ENCODE results near the gene ZNF664. TPM values are rescaled to one million over a fixed set of nuclear protein-coding genes. Genes with fewer than 3 reads are reported as not detected.

The ZNF664 gene
- total RNA-seq, 1 donor from 2014 or later = 25.1 TPM

- H3K9me3 ChIP-seq (ENCODE audit: control insufficient read depth in 3 of 3, low read length in 3 of 3) = no peaks in the 10 kb centered on the region
- peaks cover 15 to 27% (median 19%) of the 10 kb centered on the region in 3 donors for H3K36me3 ChIP-seq (ENCODE audit: control insufficient read depth in 3 of 3, insufficient read depth in 3 of 3, low read length in 3 of 3)
- no peaks in the 10 kb centered on the region for H3K4me1 ChIP-seq (ENCODE audit: control insufficient read depth in 3 of 3, insufficient read depth in 3 of 3, low read length in 3 of 3)
These were observed 38.2 kb upstream of the ZNF664 start for GRCh38 chr12:123934829-123935228.

GRCh38 chr12:123935956-123936355 lies 37.1 kb upstream of the ZNF664 start:
- peaks cover 21 to 34% (median 25%) of the 10 kb centered on the region in 3 donors for H3K36me3 ChIP-seq (ENCODE audit: control insufficient read depth in 3 of 3, insufficient read depth in 3 of 3, low read length in 3 of 3)

More at GRCh38 chr12:123934829-123935228, 38.2 kb upstream of the ZNF664 start:
- H3K27ac ChIP-seq (ENCODE audit: low read depth, low read length) = no peak overlapping the region
- peaks cover 0 to 6% (median 1%) of the 10 kb centered on the region in 3 donors for H3K27me3 ChIP-seq (ENCODE audit: control insufficient read depth in 3 of 3, insufficient read depth in 3 of 3, low read length in 3 of 3)
- no peak overlapping the region for H3K9ac ChIP-seq (ENCODE audit: low read depth in 1 of 3, low read length in 3 of 3)
- H3K4me3 ChIP-seq (ENCODE audit: low read length in 3 of 3) = no peak overlapping the region

GRCh38 chr12:123936471-123936870 lies 36.5 kb upstream of the ZNF664 start:
- H3K9me3 ChIP-seq (ENCODE audit: control insufficient read depth in 3 of 3, low read length in 3 of 3) = no peaks in the 10 kb centered on the region
- no peak overlapping the region for H3K27ac ChIP-seq (ENCODE audit: low read depth, low read length)
- H3K9ac ChIP-seq (ENCODE audit: low read depth in 1 of 3, low read length in 3 of 3) = peak overlapping the region in 1 of 3 donors; percentile 6
- no peaks in the 10 kb centered on the region for H3K4me1 ChIP-seq (ENCODE audit: control insufficient read depth in 3 of 3, insufficient read depth in 3 of 3, low read length in 3 of 3)
- no peak overlapping the region for H3K4me3 ChIP-seq (ENCODE audit: low read length in 3 of 3)
- peaks cover 27 to 38% (median 27%) of the 10 kb centered on the region in 3 donors for H3K36me3 ChIP-seq (ENCODE audit: control insufficient read depth in 3 of 3, insufficient read depth in 3 of 3, low read length in 3 of 3)
- peaks cover 0 to 2% (median 0%) of the 10 kb centered on the region in 3 donors for H3K27me3 ChIP-seq (ENCODE audit: control insufficient read depth in 3 of 3, insufficient read depth in 3 of 3, low read length in 3 of 3)

More at GRCh38 chr12:123935956-123936355, 37.1 kb upstream of the ZNF664 start:
- no peak overlapping the region for H3K27ac ChIP-seq (ENCODE audit: low read depth, low read length)
- peaks cover 0 to 6% (median 0%) of the 10 kb centered on the region in 3 donors for H3K27me3 ChIP-seq (ENCODE audit: control insufficient read depth in 3 of 3, insufficient read depth in 3 of 3, low read length in 3 of 3)
- peak overlapping the region in 1 of 3 donors; percentile 6 for H3K9ac ChIP-seq (ENCODE audit: low read depth in 1 of 3, low read length in 3 of 3)
- no peak overlapping the region for H3K4me3 ChIP-seq (ENCODE audit: low read length in 3 of 3)
- H3K4me1 ChIP-seq (ENCODE audit: control insufficient read depth in 3 of 3, insufficient read depth in 3 of 3, low read length in 3 of 3) = no peaks in the 10 kb centered on the region
- H3K9me3 ChIP-seq (ENCODE audit: control insufficient read depth in 3 of 3, low read length in 3 of 3) = no peaks in the 10 kb centered on the region

- Histone ChIP-seq H3K9ac (ENCODE audit: low read depth in 1 of 3, low read length in 3 of 3) (no peak overlapping the region), H3K27me3 (ENCODE audit: control insufficient read depth in 3 of 3, insufficient read depth in 3 of 3, low read length in 3 of 3) (no peaks in the 10 kb centered on the region), H3K4me1 (ENCODE audit: control insufficient read depth in 3 of 3, insufficient read depth in 3 of 3, low read length in 3 of 3) (no peaks in the 10 kb centered on the region), H3K9me3 (ENCODE audit: control insufficient read depth in 3 of 3, low read length in 3 of 3) (peaks cover 0 to 2% (median 0%) of the 10 kb centered on the region in 3 donors), H3K4me3 (ENCODE audit: low read length in 3 of 3) (no peak overlapping the region), H3K36me3 (ENCODE audit: control insufficient read depth in 3 of 3, insufficient read depth in 3 of 3, low read length in 3 of 3) (peaks cover 33 to 44% (median 34%) of the 10 kb centered on the region in 3 donors), H3K27ac (ENCODE audit: low read depth, low read length) (no peak overlapping the region)
These were observed 35.9 kb upstream of the ZNF664 start for GRCh38 chr12:123936956-123937706.

GRCh38 chr12:123937707-123938591 lies 35.1 kb upstream of the ZNF664 start:
- Histone ChIP-seq H3K9me3 (ENCODE audit: control insufficient read depth in 3 of 3, low read length in 3 of 3) (peaks cover 0 to 2% (median 0%) of the 10 kb centered on the region in 3 donors), H3K4me1 (ENCODE audit: control insufficient read depth in 3 of 3, insufficient read depth in 3 of 3, low read length in 3 of 3) (no peaks in the 10 kb centered on the region), H3K27me3 (ENCODE audit: control insufficient read depth in 3 of 3, insufficient read depth in 3 of 3, low read length in 3 of 3) (no peaks in the 10 kb centered on the region), H3K9ac (ENCODE audit: low read depth in 1 of 3, low read length in 3 of 3) (no peak overlapping the region), H3K4me3 (ENCODE audit: low read length in 3 of 3) (no peak overlapping the region), H3K27ac (ENCODE audit: low read depth, low read length) (no peak overlapping the region), H3K36me3 (ENCODE audit: control insufficient read depth in 3 of 3, insufficient read depth in 3 of 3, low read length in 3 of 3) (peaks cover 41 to 48% (median 42%) of the 10 kb centered on the region in 3 donors)

- no peak overlapping the region for H3K27ac ChIP-seq (ENCODE audit: low read depth, low read length)
- H3K9ac ChIP-seq (ENCODE audit: low read depth in 1 of 3, low read length in 3 of 3) = no peak overlapping the region
- no peaks in the 10 kb centered on the region for H3K4me1 ChIP-seq (ENCODE audit: control insufficient read depth in 3 of 3, insufficient read depth in 3 of 3, low read length in 3 of 3)
- peaks cover 0 to 2% (median 0%) of the 10 kb centered on the region in 3 donors for H3K9me3 ChIP-seq (ENCODE audit: control insufficient read depth in 3 of 3, low read length in 3 of 3)
- no peaks in the 10 kb centered on the region for H3K27me3 ChIP-seq (ENCODE audit: control insufficient read depth in 3 of 3, insufficient read depth in 3 of 3, low read length in 3 of 3)
- H3K4me3 ChIP-seq (ENCODE audit: low read length in 3 of 3) = no peak overlapping the region
- H3K36me3 ChIP-seq (ENCODE audit: control insufficient read depth in 3 of 3, insufficient read depth in 3 of 3, low read length in 3 of 3) = peaks cover 47 to 53% (median 48%) of the 10 kb centered on the region in 3 donors
These were observed 34.1 kb upstream of the ZNF664 start for GRCh38 chr12:123938679-123939480.

- Histone ChIP-seq H3K4me3 (ENCODE audit: low read length in 3 of 3) (no peak overlapping the region), H3K4me1 (ENCODE audit: control insufficient read depth in 3 of 3, insufficient read depth in 3 of 3, low read length in 3 of 3) (no peaks in the 10 kb centered on the region), H3K9ac (ENCODE audit: low read depth in 1 of 3, low read length in 3 of 3) (no peak overlapping the region), H3K27ac (ENCODE audit: low read depth, low read length) (no peak overlapping the region), H3K9me3 (ENCODE audit: control insufficient read depth in 3 of 3, low read length in 3 of 3) (peaks cover 0 to 2% (median 0%) of the 10 kb centered on the region in 3 donors), H3K36me3 (ENCODE audit: control insufficient read depth in 3 of 3, insufficient read depth in 3 of 3, low read length in 3 of 3) (peaks cover 48 to 57% (median 56%) of the 10 kb centered on the region in 3 donors), H3K27me3 (ENCODE audit: control insufficient read depth in 3 of 3, insufficient read depth in 3 of 3, low read length in 3 of 3) (no peaks in the 10 kb centered on the region)
These were observed 33.0 kb upstream of the ZNF664 start for GRCh38 chr12:123939716-123940626.

- no peak overlapping the region for H3K9ac ChIP-seq (ENCODE audit: low read depth in 1 of 3, low read length in 3 of 3)
- H3K4me1 ChIP-seq (ENCODE audit: control insufficient read depth in 3 of 3, insufficient read depth in 3 of 3, low read length in 3 of 3) = no peaks in the 10 kb centered on the region
- H3K36me3 ChIP-seq (ENCODE audit: control insufficient read depth in 3 of 3, insufficient read depth in 3 of 3, low read length in 3 of 3) = peaks cover 52 to 63% (median 61%) of the 10 kb centered on the region in 3 donors
- no peaks in the 10 kb centered on the region for H3K27me3 ChIP-seq (ENCODE audit: control insufficient read depth in 3 of 3, insufficient read depth in 3 of 3, low read length in 3 of 3)
- no peak overlapping the region for H3K4me3 ChIP-seq (ENCODE audit: low read length in 3 of 3)
- H3K27ac ChIP-seq (ENCODE audit: low read depth, low read length) = no peak overlapping the region
- H3K9me3 ChIP-seq (ENCODE audit: control insufficient read depth in 3 of 3, low read length in 3 of 3) = peaks cover 0 to 2% (median 0%) of the 10 kb centered on the region in 3 donors
These were observed 32.4 kb upstream of the ZNF664 start for GRCh38 chr12:123940627-123940966.

- no peaks in the 10 kb centered on the region for H3K27me3 ChIP-seq (ENCODE audit: control insufficient read depth in 3 of 3, insufficient read depth in 3 of 3, low read length in 3 of 3)
- no peaks in the 10 kb centered on the region for H3K4me1 ChIP-seq (ENCODE audit: control insufficient read depth in 3 of 3, insufficient read depth in 3 of 3, low read length in 3 of 3)
- no peak overlapping the region for H3K4me3 ChIP-seq (ENCODE audit: low read length in 3 of 3)
- peaks cover 48 to 62% (median 60%) of the 10 kb centered on the region in 3 donors for H3K36me3 ChIP-seq (ENCODE audit: control insufficient read depth in 3 of 3, insufficient read depth in 3 of 3, low read length in 3 of 3)
- peaks cover 0 to 2% (median 0%) of the 10 kb centered on the region in 3 donors for H3K9me3 ChIP-seq (ENCODE audit: control insufficient read depth in 3 of 3, low read length in 3 of 3)
- no peak overlapping the region for H3K9ac ChIP-seq (ENCODE audit: low read depth in 1 of 3, low read length in 3 of 3)
- H3K27ac ChIP-seq (ENCODE audit: low read depth, low read length) = no peak overlapping the region
These were observed 32.0 kb upstream of the ZNF664 start for GRCh38 chr12:123941000-123941399.
